T-helper 17 cell (primary cell): ENCODE measurements around the gene ADAMTS9. TPM values are rescaled to one million over a fixed set of nuclear protein-coding genes. Genes with fewer than 3 reads are reported as not detected.
"Not testable (repeated sequence)": the region's sequence is repeated elsewhere in the genome, so short reads cannot be mapped to it uniquely, and the experiment has no call there.

Source experiments
- ATAC-seq: fragments of 150-1000 bp; cut with Tn5 transposase; 2 replicates; pipeline ENCODE4 v1.10.0; 2021; ENCODE audit warnings: mild to moderate bottlenecking, moderate library complexity
- DNase-seq, 3 donors: peaks; one replicate each; pipeline versions ENCODE4 v3.0.0 to v3.0.0-alpha.2; 2020 to 2021
- H3K9me3 ChIP-seq: one replicate; pipeline ENCODE4 v1.7.0; 2013; ENCODE audit warnings: low read length, mild to moderate bottlenecking; ENCODE audit not compliant: control insufficient read depth, poor library complexity, severe bottlenecking
- H3K27ac Mint-ChIP-seq: one replicate; pipeline ENCODE4 v1.8.0; 2022; ENCODE audit warnings: mild to moderate bottlenecking, moderate library complexity, mixed read lengths
- H3K27me3 Mint-ChIP-seq: one replicate; pipeline ENCODE4 v1.8.0; 2022; ENCODE audit warnings: mixed read lengths
- H3K36me3 Mint-ChIP-seq: one replicate; pipeline ENCODE4 v1.8.0; 2022; ENCODE audit warnings: low read depth, mixed read lengths
- H3K4me1 Mint-ChIP-seq: one replicate; pipeline ENCODE4 v1.8.0; 2022; ENCODE audit warnings: mild to moderate bottlenecking, mixed read lengths
- H3K4me3 Mint-ChIP-seq: one replicate; pipeline ENCODE4 v1.8.0; 2022; ENCODE audit warnings: mild to moderate bottlenecking, moderate library complexity, mixed read lengths
- total RNA-seq, 4 donors: library from RNA in 2 of 4; stranded (reverse) in 2 of 4; gene quantifications; one replicate each; pipeline ENCODE4 v1.2.3 and lab custom pipeline; 2022 to 2026

Gene ADAMTS9
- total RNA-seq, 2 donors from 2014 or later: not detected

GRCh38 chr3:64560791-64561190, 127.0 kb downstream of the ADAMTS9 start:
- Mint-ChIP-seq H3K4me3 (no peak overlapping the region), H3K27ac (no peak overlapping the region), H3K36me3 (no peaks in the 10 kb centered on the region), H3K27me3 (peaks cover 13% of the 10 kb centered on the region), H3K4me1 (no peaks in the 10 kb centered on the region)
- H3K9me3 ChIP-seq: no peaks in the 10 kb centered on the region
- DNase-seq: no peak
- ATAC-seq: no peak

GRCh38 chr3:64559588-64559987, 128.2 kb downstream of the ADAMTS9 start:
- no peaks in the 10 kb centered on the region for H3K9me3 ChIP-seq
- no peak for ATAC-seq
- DNase-seq: no peak
- Mint-ChIP-seq H3K4me1 (no peaks in the 10 kb centered on the region), H3K27me3 (peaks cover 13% of the 10 kb centered on the region), H3K4me3 (no peak overlapping the region), H3K27ac (no peak overlapping the region), H3K36me3 (no peaks in the 10 kb centered on the region)

GRCh38 chr3:64556046-64556445, 131.8 kb downstream of the ADAMTS9 start:
- peaks cover 12% of the 10 kb centered on the region for H3K27me3 Mint-ChIP-seq
- H3K36me3 Mint-ChIP-seq: no peaks in the 10 kb centered on the region
- no peak overlapping the region for H3K27ac Mint-ChIP-seq
- no peak overlapping the region for H3K4me3 Mint-ChIP-seq
- DNase-seq (no peak), ATAC-seq (no peak)
- H3K9me3 ChIP-seq: no peaks in the 10 kb centered on the region
- no peaks in the 10 kb centered on the region for H3K4me1 Mint-ChIP-seq

- no peaks in the 10 kb centered on the region for H3K9me3 ChIP-seq
- DNase-seq (no peak), ATAC-seq (no peak)
- Mint-ChIP-seq H3K36me3 (no peaks in the 10 kb centered on the region), H3K27me3 (peaks cover 12% of the 10 kb centered on the region), H3K4me3 (no peak overlapping the region), H3K4me1 (no peaks in the 10 kb centered on the region), H3K27ac (no peak overlapping the region)
Observed at GRCh38 chr3:64555351-64555750, 132.4 kb downstream of the ADAMTS9 start.

- H3K4me1 Mint-ChIP-seq: no peaks in the 10 kb centered on the region
- no peak overlapping the region for H3K27ac Mint-ChIP-seq
- no peak for DNase-seq
- H3K9me3 ChIP-seq: no peaks in the 10 kb centered on the region
- H3K4me3 Mint-ChIP-seq: no peak overlapping the region
- H3K36me3 Mint-ChIP-seq: no peaks in the 10 kb centered on the region
- no peak for ATAC-seq
- H3K27me3 Mint-ChIP-seq: peaks cover 12% of the 10 kb centered on the region
Observed at GRCh38 chr3:64554096-64554920, 133.5 kb downstream of the ADAMTS9 start.

GRCh38 chr3:64552966-64553365, 134.8 kb downstream of the ADAMTS9 start:
- no peaks in the 10 kb centered on the region for H3K36me3 Mint-ChIP-seq
- no peaks in the 10 kb centered on the region for H3K9me3 ChIP-seq
- ATAC-seq (no peak), DNase-seq (no peak)
- H3K27me3 Mint-ChIP-seq: peaks cover 6% of the 10 kb centered on the region
- no peak overlapping the region for H3K4me3 Mint-ChIP-seq
- no peaks in the 10 kb centered on the region for H3K4me1 Mint-ChIP-seq
- no peak overlapping the region for H3K27ac Mint-ChIP-seq

GRCh38 chr3:64552160-64552559, 135.6 kb downstream of the ADAMTS9 start:
- Mint-ChIP-seq H3K27me3 (peaks cover 6% of the 10 kb centered on the region), H3K4me3 (no peak overlapping the region), H3K4me1 (no peaks in the 10 kb centered on the region)

GRCh38 chr3:64551697-64552096, 136.1 kb downstream of the ADAMTS9 start:
- no peak for ATAC-seq

More at GRCh38 chr3:64552160-64552559, 135.6 kb downstream of the ADAMTS9 start:
- H3K27ac Mint-ChIP-seq: no peak overlapping the region
- ATAC-seq (no peak), DNase-seq (no peak)
- no peaks in the 10 kb centered on the region for H3K9me3 ChIP-seq
- peaks cover 3% of the 10 kb centered on the region for H3K36me3 Mint-ChIP-seq

GRCh38 chr3:64550745-64551144, 137.1 kb downstream of the ADAMTS9 start:
- H3K9me3 ChIP-seq: no peaks in the 10 kb centered on the region
- Mint-ChIP-seq H3K36me3 (peaks cover 3% of the 10 kb centered on the region), H3K27me3 (peaks cover 6% of the 10 kb centered on the region), H3K4me1 (no peaks in the 10 kb centered on the region), H3K27ac (no peak overlapping the region), H3K4me3 (no peak overlapping the region)
- ATAC-seq: no peak
- DNase-seq: no peak

More at GRCh38 chr3:64551697-64552096, 136.1 kb downstream of the ADAMTS9 start:
- Mint-ChIP-seq H3K4me1 (no peaks in the 10 kb centered on the region), H3K27ac (no peak overlapping the region), H3K36me3 (peaks cover 3% of the 10 kb centered on the region), H3K4me3 (no peak overlapping the region), H3K27me3 (peaks cover 6% of the 10 kb centered on the region)
- DNase-seq: no peak
- no peaks in the 10 kb centered on the region for H3K9me3 ChIP-seq

GRCh38 chr3:64549869-64550268, 137.9 kb downstream of the ADAMTS9 start:
- DNase-seq: no peak
- no peak overlapping the region for H3K27ac Mint-ChIP-seq
- H3K4me3 Mint-ChIP-seq: no peak overlapping the region
- no peaks in the 10 kb centered on the region for H3K9me3 ChIP-seq
- peaks cover 3% of the 10 kb centered on the region for H3K36me3 Mint-ChIP-seq
- no peak for ATAC-seq
- H3K4me1 Mint-ChIP-seq: no peaks in the 10 kb centered on the region
- H3K27me3 Mint-ChIP-seq: peaks cover 6% of the 10 kb centered on the region

GRCh38 chr3:64548200-64548889, 139.5 kb downstream of the ADAMTS9 start:
- ATAC-seq: no peak
- no peaks in the 10 kb centered on the region for H3K9me3 ChIP-seq
- H3K4me1 Mint-ChIP-seq: no peaks in the 10 kb centered on the region
- no peak overlapping the region for H3K27ac Mint-ChIP-seq
- no peak for DNase-seq
- H3K4me3 Mint-ChIP-seq: no peak overlapping the region
- peaks cover 3% of the 10 kb centered on the region for H3K36me3 Mint-ChIP-seq
- H3K27me3 Mint-ChIP-seq: peaks cover 4% of the 10 kb centered on the region

GRCh38 chr3:64546856-64547255, 140.9 kb downstream of the ADAMTS9 start:
- Mint-ChIP-seq H3K4me3 (no peak overlapping the region), H3K4me1 (no peaks in the 10 kb centered on the region), H3K27me3 (no peaks in the 10 kb centered on the region), H3K27ac (no peak overlapping the region), H3K36me3 (peaks cover 3% of the 10 kb centered on the region)
- H3K9me3 ChIP-seq: no peaks in the 10 kb centered on the region
- DNase-seq (no peak), ATAC-seq (no peak)

GRCh38 chr3:64545239-64545638, 142.6 kb downstream of the ADAMTS9 start:
- not testable (repeated sequence) for ATAC-seq, H3K4me1 Mint-ChIP-seq, H3K27ac Mint-ChIP-seq, DNase-seq, H3K4me3 Mint-ChIP-seq, H3K36me3 Mint-ChIP-seq, H3K9me3 ChIP-seq
- peaks cover 12% of the 10 kb centered on the region for H3K27me3 Mint-ChIP-seq
